Measurements from ENCODE around the gene TICRR.
A peak's percentile ranks its signal among the peaks of the same experiment; 100 is the strongest.

The TICRR gene

GRCh38 chr15:89642106-89642505 lies 66.8 kb downstream of the TICRR start:
- in situ Hi-C loops (cut with HindIII; ENCODE audit: low sequenced_read_pairs): no loop called here
- TF ChIP-seq CTCF (IDR thresholded peaks at IDR 0.05; ENCODE audit: low read depth, low read length, missing control alignments): no peak
- H3K4me3 ChIP-seq (ENCODE audit: low read depth, low read length): no peak overlapping the region
- no peak for DNase-seq (ENCODE audit: low read depth)

- no peak for TF ChIP-seq CTCF (IDR thresholded peaks at IDR 0.05; ENCODE audit: low read depth, low read length, missing control alignments)
- in situ Hi-C loops (cut with HindIII; ENCODE audit: low sequenced_read_pairs): no loop called here
- no peak overlapping the region for H3K4me3 ChIP-seq (ENCODE audit: low read depth, low read length)
- DNase-seq (ENCODE audit: low read depth): no peak
Observed at GRCh38 chr15:89645680-89646079, 70.4 kb downstream of the TICRR start.

- in situ Hi-C loops (cut with HindIII; ENCODE audit: low sequenced_read_pairs): no loop called here
- no peak for TF ChIP-seq CTCF (IDR thresholded peaks at IDR 0.05; ENCODE audit: low read depth, low read length, missing control alignments)
- DNase-seq (ENCODE audit: low read depth): no peak
- no peak overlapping the region for H3K4me3 ChIP-seq (ENCODE audit: low read depth, low read length)
Observed at GRCh38 chr15:89646416-89647141, 71.3 kb downstream of the TICRR start.

GRCh38 chr15:89647191-89647851 lies 72.1 kb downstream of the TICRR start:
- peak; percentile 8 for DNase-seq (ENCODE audit: low read depth)
- no peak overlapping the region for H3K4me3 ChIP-seq (ENCODE audit: low read depth, low read length)
- in situ Hi-C loops (cut with HindIII; ENCODE audit: low sequenced_read_pairs): no loop called here
- peak; percentile 94 for TF ChIP-seq CTCF (IDR thresholded peaks at IDR 0.05; ENCODE audit: low read depth, low read length, missing control alignments)

GRCh38 chr15:89648106-89649012 lies 73.1 kb downstream of the TICRR start:
- in situ Hi-C loops (cut with HindIII; ENCODE audit: low sequenced_read_pairs): no loop called here
- DNase-seq (ENCODE audit: low read depth): no peak
- no peak for TF ChIP-seq CTCF (IDR thresholded peaks at IDR 0.05; ENCODE audit: low read depth, low read length, missing control alignments)
- no peak overlapping the region for H3K4me3 ChIP-seq (ENCODE audit: low read depth, low read length)

GRCh38 chr15:89649013-89649625 lies 73.8 kb downstream of the TICRR start:
- DNase-seq (ENCODE audit: low read depth): no peak
- TF ChIP-seq CTCF (IDR thresholded peaks at IDR 0.05; ENCODE audit: low read depth, low read length, missing control alignments): no peak
- H3K4me3 ChIP-seq (ENCODE audit: low read depth, low read length): no peak overlapping the region
- in situ Hi-C loops (cut with HindIII; ENCODE audit: low sequenced_read_pairs): no loop called here
